CD4-positive, alpha-beta T cell treated with Interleukin-15 for 4 hours (primary cell): ENCODE measurements around the gene ISL2.

Experiments used
- DNase-seq: peaks from one replicate; pipeline ENCODE4 v3.0.0-alpha.2; 2020; ENCODE audit warnings: low spot score

The ISL2 gene

GRCh38 chr15:76327191-76328105 lies 9.1 kb upstream of the ISL2 start:
- DNase-seq = no peak

GRCh38 chr15:76328106-76328696 lies 8.4 kb upstream of the ISL2 start:
- no peak for DNase-seq

- no peak for DNase-seq
Observed at GRCh38 chr15:76328958-76329357, 7.6 kb upstream of the ISL2 start.

- no peak for DNase-seq
Observed at GRCh38 chr15:76330080-76330680, 6.4 kb upstream of the ISL2 start.

- DNase-seq = no peak
Observed at GRCh38 chr15:76332796-76333195, 3.8 kb upstream of the ISL2 start.

GRCh38 chr15:76333309-76333708 lies 3.3 kb upstream of the ISL2 start:
- DNase-seq = no peak

- DNase-seq = no peak
Observed at GRCh38 chr15:76333720-76334437, 2.7 kb upstream of the ISL2 start.

- DNase-seq = no peak
Observed at GRCh38 chr15:76334438-76335306, 1.9 kb upstream of the ISL2 start.

- no peak for DNase-seq
Observed at GRCh38 chr15:76335307-76336253, 993 bp upstream of the ISL2 start.

- DNase-seq = no peak
Observed at GRCh38 chr15:76337059-76337695, 604 bp downstream of the ISL2 start.

- no peak for DNase-seq
Observed at GRCh38 chr15:76337696-76338485, 1.3 kb downstream of the ISL2 start.

GRCh38 chr15:76338486-76339304 lies 2.1 kb downstream of the ISL2 start:
- DNase-seq = no peak

- no peak for DNase-seq
Observed at GRCh38 chr15:76339305-76340197, 3.0 kb downstream of the ISL2 start.

- DNase-seq = no peak
Observed at GRCh38 chr15:76340198-76340802, 3.7 kb downstream of the ISL2 start.

GRCh38 chr15:76340803-76341365 lies 4.3 kb downstream of the ISL2 start:
- peak; percentile 30 for DNase-seq

GRCh38 chr15:76341366-76342057 lies 4.9 kb downstream of the ISL2 start:
- DNase-seq = no peak
